GM19351 (cell line): ENCODE measurements around the gene CAVIN1.
"Not testable (repeated sequence)": the region's sequence is repeated elsewhere in the genome, so short reads cannot be mapped to it uniquely, and the experiment has no call there.

Experiments used
- ATAC-seq: cut with Tn5 transposase; IDR thresholded peaks from one replicate; pipeline ENCODE4 v1.9.1; 2021; ENCODE audit warnings: mild to moderate bottlenecking, moderate library complexity; ENCODE audit not compliant: unreplicated experiment

The CAVIN1 gene, protein sequence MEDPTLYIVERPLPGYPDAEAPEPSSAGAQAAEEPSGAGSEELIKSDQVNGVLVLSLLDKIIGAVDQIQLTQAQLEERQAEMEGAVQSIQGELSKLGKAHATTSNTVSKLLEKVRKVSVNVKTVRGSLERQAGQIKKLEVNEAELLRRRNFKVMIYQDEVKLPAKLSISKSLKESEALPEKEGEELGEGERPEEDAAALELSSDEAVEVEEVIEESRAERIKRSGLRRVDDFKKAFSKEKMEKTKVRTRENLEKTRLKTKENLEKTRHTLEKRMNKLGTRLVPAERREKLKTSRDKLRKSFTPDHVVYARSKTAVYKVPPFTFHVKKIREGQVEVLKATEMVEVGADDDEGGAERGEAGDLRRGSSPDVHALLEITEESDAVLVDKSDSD

DNA sequence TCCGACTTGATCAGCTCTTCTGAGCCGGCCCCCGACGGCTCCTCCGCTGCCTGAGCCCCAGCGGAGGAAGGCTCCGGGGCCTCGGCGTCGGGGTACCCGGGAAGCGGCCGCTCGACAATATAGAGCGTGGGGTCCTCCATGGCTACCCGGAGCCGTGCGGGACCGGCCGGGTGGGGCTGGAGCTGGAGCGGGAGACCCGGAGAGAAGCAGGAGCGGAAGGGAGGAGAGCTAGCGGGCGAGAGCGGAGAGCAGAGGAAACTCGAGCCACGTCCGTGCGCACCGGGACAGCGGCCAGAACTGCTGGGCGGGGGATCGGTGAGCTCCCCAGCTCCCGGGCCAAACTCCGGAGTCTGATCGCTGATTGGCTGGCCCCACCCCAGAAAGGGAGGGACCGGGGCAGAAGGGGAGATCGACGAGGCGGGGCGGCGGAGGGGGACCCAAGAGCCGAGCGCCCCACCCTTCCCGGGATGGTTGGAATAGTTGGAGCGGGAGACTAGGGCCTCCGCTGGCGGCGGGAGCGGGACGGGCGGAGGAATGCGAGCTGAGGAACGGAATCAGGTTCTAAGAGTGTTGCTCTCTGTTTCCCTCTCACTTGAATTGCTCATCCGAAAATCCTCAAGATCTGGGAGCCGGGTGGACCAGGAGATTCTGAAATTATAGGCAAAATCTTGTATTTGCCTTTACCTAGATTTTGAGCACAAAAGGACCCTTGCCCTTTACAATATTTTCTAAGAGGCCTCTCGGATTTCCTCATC, at the start of gene CAVIN1:
Gene CAVIN1 (minus strand): TSS at position 299 of the 755 bp plus-strand sequence. CDS start 159 bp downstream, at position 140.
- no peak for ATAC-seq

DNA sequence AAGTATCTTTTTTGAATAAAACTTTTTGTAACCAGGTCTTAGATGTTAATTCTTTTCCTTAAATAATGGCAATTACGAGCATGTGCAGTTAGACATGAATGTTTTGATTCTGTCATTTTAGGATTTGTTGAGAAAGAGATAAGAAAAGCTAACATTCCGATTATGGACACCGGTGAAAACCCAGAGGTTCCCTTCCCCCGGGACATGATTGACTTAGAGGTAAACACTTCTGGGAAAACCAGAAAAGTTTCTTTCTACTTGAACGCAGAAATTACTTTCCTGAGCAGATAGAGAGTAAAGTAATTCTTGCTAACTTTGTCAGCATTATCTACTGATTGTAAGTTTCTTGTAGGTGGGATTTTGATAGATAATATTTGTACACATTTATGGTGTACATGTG, 44.8 kb upstream of the CAVIN1 start:
- ATAC-seq = no peak

DNA sequence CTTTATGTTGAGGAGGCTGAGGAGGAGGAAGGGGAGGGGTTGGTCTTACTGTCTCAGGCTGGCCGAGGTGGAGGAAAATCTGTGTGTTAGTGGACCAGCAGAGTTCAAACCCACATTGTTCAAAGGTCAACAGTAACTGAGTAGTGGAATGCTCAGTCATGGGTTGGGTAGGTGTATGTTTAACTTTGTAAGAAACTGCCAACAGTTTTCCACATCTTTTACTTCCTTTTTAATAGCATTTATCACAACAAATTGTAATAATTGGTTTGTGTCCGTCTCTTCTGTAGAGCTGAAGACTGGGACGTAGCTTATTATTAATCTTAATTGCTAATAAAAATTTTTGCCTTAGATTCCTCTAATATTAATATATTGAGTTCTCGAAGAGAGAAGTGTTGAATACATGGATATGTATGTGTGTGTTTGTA, 40.9 kb upstream of the CAVIN1 start:
- ATAC-seq = no peak

DNA sequence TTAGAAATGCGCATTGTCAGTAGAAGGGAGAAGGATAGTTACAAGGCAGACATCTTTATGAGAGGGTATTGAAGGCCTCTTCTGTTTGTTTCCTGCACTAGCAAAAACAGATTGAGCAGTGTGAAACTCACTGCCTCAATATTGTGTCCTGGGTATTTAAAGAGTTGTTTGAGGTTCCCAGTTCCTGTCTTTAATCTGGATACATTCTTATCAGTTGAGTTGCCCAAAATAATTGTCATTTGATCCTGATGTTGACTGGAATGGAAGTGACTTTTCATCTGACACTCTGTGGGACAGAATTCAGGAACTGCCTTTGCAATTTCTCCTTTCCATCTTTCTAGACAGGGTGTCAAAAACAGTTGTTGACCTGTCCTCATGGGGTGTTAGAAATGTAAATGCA, 37.3 kb upstream of the CAVIN1 start:
- no peak for ATAC-seq

DNA sequence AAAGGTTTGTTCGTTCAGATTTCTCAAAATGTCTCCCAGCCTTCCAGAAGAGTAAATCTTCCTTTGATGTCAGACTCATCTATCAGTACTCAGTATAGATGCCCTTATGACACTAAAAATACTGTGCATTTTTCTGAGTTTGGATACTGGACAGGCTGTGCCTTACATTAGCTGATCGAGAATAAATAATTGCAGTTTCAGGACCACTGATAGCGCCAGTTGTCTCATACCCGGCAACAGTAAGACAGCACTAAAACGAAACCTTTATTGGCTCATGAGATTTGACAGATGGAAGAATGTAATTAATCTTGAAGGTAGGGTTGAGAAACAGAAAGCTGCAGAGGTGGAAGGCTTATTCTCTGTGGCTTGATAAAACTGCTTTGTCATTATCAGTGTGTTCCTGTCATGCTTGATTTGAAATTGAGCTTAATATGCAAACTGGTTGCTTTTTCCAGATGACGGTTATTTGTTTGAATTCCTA, 36.8 kb upstream of the CAVIN1 start:
- no peak for ATAC-seq

DNA sequence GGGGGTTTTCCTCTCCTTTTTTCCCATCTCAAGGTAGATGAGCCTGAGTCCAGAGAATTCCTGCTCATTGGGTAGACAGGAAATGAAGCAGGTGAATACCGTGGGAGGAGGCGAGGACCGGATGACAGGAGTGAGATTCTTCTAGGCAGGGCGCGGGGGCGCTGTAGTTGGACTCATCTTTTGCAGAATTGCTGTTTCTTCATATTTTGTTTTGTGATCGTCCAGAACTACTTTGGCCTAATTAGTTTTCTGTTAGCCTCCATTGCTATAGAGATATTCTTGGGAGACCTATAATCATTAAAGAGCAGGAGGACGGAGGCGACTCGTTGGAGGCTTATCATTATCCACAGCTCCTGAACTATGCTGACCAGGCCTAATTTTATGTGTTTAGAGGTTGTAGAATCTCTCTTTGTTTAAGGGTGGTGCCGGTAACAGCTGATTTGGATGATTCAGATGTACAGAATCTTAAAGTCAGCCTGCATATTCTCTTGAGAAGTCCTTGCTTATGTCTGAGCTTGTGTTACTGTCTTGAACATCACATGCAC, 36.3 kb upstream of the CAVIN1 start:
- no peak for ATAC-seq

DNA sequence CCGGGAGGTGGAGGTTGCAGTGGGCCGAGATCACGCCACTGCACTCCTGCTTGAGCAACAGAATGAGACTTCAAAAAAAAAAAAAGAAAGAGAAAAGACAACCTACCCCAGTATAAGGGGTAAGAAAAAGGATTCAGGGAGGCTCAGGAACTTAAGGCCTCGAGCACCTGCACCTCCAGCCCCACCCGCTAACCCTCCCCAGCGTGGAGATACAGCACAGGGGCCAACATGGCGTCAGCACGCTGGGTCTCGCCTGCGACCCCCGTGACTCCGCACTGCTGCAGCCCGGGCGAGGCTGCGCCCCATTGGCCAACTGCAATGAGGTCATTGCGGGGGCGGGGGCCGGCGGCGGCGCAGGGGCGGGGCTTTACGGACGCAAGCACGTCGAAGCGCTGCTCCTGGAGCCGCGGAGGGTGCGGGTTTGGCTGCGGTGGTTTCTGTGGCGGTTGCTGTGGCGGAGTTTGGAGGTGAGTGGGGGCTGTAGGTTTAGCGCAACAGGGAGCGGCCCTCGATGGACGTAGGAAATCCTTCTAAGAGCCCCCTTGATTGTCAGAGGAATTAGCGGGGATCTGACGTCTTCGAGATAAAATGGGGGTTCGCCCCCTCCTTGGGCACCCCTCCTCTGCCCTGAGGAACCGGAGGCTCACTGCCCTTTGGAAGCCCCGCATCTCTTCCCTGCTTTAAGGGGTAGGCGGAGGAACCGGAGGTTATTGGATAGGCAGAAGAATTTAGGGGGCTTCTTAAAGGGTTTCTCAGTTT, 35.6 kb upstream of the CAVIN1 start, which contains the start of gene ATP6V0A1:
Gene ATP6V0A1 (plus strand): TSS at position 382 of the 759 bp plus-strand sequence. CDS start 2,017 bp downstream, outside the sequence.
- ATAC-seq = peak; percentile 70

DNA sequence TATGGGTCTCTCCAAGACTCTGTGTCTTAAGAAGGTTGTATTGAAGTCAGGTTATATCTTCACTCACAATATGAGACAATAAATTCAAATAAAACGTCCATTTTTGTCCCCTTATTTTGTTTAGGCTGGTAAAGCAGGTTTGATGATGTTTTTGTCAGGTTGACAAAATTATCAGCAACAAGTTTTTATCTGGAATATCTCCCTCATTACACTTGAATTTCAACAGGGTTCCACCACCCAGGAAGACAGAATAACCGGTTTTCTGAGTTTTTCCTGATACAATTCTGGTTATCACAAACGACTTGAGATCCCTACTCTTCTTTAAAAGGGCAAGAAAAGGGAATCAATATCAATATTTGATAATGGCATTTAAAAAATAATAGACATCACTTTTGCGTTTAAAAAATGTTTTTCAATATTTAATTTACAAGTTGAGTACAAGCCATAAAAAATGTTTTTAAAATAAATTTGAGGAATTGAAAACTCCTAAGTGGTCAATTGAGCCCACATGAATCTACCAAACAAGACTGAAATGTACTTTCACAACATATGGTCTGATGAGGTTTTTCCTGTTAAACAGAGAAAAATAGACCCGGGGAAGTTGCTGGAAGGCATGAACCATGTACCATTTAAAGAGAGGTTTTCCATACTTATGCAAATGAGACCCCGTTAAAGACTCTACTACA, 34.2 kb upstream of the CAVIN1 start:
- ATAC-seq = no peak

DNA sequence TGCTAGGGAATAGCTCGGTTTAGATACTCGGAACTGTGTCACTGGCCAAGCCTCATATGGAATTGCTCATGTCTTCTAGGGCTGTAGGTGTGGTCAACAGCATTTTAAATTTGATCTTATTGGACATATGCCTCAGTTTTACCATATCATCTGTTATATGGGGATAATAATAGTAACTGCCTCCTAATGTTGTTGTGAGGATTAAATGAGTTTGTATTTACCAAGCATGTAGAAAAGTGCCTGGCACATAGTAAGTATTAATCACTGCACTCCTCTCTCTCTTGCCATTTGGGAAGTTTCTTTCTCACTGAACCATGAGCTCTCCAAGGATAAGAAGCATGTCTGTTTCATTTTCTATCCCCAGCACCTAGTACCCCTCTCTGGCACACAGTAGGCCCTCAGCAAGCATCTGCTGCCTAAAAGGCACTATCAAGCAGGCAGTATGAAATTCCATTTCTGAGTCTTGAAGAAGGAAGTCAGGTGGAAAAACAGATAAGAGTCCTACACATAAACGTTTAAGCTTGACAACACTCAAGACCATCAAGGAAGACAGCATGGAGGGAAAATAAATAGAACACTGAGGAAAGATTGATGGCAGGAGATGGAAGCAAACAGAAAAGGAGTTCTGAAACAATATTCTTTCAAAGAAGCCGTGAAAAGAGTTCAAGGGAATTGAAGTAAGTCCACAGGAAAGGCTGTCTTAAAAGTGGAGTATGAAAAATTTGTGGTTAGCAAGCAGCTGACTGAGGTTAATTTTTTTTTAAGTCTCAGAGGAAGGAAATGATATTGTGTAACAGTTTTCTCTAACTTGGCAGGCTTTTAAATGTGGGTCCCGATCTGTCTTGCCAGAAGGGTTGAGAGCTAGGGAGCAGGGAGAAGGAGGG, 33.4 kb upstream of the CAVIN1 start:
- no peak for ATAC-seq

DNA sequence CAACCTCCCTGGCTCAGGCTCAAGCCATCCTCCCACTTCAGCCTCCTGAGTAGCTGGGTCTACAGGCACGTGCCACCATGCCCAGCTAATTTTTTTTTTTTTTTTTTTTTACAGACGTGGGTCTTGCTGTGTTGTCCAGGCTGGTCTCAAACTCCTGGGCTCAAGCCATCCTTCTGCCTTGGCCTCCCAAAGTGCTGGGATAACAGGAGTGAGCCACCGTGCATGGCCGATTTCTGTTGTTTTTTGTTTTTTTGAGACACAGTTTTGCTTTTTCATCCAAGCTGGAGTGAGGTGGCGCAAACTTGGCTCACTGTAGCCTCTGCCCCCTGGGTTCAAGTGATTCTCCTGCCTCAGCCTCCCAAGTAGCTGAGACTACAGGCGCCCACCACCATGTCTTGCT, 31.9 kb upstream of the CAVIN1 start:
- not testable (repeated sequence) for ATAC-seq

DNA sequence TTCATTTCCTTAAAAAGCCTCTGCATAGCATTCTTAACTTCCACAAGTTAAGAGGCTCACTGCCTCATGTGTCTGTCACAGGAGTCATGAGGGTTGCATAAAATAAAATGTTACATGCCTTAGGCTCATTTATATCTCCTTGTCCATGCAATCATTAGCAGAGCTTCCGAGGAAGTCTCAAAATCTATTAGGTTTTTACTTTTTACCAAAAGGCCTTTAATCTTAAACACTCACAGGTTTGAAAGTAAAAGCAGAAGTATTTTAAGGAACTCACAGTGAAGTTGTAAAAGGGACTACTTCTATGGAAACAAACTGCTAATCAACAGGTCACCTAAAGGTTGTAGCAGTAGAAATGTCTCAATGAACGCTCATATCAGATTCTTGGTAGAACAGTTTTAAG, 30.4 kb upstream of the CAVIN1 start:
- ATAC-seq = no peak

DNA sequence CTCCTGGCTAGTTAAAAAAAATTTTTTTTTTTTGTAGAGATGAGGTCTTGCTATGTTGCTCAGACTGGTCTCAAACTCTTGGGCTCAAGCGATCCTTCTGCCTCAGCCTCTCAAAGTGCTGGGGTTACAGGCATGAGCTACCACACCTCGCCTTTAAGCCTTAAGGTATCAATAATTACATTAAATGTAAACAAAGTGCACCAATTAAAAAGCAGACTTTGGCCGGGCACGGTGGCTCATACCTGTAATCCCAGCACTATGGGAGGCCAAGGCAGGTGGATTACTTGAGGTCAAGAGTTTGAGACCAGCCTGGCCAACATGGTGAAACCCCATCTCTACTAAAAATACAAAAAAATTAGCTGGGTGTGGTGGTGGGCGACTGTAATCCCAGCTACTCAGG, 28.2 kb upstream of the CAVIN1 start:
- not testable (repeated sequence) for ATAC-seq

DNA sequence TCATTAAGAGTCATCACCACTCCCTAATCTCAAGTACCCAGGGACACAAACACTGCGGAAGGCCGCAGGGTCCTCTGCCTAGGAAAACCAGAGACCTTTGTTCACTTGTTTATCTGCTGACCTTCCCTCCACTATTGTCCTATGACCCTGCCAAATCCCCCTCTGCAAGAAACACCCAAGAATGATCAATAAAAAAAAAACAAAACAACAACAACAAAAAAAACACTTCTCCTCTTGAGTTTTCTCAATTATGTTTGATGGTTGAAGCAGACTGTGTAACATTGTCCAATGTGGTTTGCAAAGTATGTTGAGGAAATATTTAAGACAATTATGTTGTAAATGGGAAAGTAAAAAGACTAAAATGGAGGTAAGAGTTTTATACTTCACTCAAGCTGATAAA, 26.8 kb upstream of the CAVIN1 start:
- ATAC-seq = not testable (repeated sequence)

DNA sequence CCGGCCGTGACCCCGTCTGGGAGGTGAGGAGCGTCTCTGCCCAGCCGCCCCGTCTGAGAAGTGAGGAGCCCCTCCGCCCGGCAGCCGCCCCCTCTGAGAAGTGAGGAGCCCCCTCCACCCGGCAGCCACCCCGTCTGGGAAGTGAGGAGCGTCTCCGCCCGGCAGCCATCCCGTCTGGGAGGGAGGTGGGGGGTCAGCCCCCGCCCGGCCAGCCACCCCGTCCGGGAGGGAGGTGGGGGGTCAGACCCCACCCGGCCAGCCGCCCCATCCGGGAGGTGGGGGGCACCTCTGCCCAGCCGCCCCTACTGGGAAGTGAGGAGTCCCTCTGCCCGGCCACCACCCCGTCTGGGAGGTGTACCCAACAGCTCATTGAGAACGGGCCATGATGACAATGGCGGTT, 26.1 kb upstream of the CAVIN1 start:
- ATAC-seq = not testable (repeated sequence)

DNA sequence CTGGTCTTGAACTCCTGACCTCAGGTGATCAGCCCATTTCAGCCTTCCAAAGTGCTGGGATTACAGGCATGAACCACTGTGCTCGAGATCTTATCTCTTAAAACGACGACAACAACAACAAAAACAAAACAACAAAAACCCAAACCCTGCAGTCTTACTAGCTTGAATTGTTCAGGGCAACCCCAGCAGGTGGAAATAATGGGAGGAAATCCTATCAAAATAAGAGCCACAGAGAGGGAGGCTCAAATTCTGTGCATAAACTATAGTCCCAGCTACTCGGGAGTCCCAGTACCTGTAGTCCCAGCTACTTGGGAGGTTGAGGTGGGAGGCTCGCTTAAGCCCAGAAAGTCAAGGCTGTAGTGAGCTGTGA, 19.1 kb upstream of the CAVIN1 start:
- no peak for ATAC-seq

DNA sequence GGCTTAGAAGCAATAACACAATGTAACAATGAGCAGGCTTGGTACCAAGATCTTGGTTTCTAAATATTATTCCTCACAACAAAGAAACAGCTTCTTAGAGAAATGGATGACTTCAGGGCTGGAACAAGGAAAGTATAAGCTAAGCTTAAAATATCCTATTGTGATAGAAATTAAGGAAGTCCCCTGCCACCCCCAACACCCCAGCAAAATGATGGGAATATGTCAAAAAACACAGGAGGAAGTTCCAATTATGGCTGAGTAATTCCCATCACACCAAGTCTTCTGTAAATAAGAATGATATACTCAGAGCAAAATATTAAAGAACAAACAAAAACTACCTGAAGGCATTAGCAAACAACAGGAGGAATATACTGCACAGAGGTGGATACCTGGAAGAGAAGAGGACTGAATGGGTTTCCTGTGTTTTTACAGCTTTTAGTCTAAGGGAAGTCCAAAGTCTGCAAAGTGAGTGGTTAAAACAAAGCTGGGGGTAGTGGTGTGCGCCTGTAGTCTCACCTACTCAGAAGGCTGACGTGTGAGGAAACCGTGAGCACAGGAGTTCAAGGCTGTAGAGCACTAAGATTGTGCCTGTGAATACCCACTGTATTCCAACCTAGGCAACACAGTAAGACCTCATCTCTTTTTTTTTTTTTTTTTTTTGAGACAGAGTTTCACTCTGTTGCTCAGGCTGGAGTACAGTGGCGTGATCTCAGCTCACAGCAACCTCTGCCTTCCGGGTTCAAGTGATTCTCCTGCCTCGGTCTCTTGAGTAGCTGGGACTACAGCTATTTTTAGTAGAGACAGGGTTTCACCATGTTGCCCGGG, 18.5 kb upstream of the CAVIN1 start:
- ATAC-seq = no peak

DNA sequence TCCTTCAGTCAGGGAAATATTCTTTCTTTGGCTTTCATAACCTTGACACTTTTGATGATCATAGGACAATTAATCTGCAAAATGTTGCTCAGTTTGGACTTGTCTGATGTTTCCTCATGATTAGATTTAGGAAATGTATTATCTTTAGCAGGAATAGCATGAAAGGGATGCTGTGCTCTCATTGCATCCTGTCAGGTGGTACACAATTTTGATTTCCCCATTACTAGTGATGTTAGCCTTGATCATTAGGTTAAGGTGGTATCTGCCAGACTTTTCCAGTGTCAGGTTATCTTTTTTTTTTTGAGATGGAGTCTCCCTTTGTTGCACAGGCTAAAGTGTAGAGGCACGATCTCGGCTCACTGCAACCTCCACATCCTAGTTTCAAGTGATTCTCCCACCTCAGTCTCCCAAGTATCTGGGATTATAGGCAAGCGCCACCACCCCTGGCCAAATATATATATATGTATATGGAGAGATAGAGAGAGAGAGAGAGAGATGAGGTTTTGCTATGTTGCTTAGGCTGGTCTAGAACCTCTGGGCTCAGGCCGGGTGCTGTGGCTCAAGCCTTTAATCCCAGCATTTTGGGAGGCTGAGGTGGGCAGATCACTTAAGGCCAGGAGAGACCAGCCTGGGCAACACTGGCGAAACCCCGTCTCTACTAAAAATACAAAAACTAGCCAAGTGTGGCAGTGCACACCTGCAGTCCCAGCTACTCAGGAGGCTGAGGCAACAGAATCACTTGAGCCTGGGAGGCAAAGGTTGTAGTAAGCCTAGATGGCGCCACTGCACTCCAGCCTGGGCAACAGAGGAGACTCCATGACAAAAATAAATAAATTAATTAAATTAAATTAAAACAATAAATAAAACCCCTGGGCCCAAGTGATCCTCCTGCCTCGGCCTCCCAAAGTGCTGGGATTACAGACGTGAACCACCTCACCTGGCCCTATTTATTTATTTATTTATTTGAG, 15.8 kb upstream of the CAVIN1 start:
- no peak for ATAC-seq
